T-helper 1 cell treated with Interleukin-12 subunit alpha and Interleukin-12 subunit beta and Interleukin-4 antibody, amounts not matched to agents 30 μg/mL and 1 μg/mL, for 36 hours (primary cell): ENCODE data around the gene STK32A.

Experiments used
- H3K27ac Mint-ChIP-seq: one replicate; pipeline ENCODE4 v1.8.0; 2021; ENCODE audit warnings: mild to moderate bottlenecking, mixed read lengths
- H3K27me3 Mint-ChIP-seq: one replicate; pipeline ENCODE4 v1.8.0; 2021; ENCODE audit warnings: low read depth, mixed read lengths
- H3K36me3 Mint-ChIP-seq: one replicate; pipeline ENCODE4 v1.8.0; 2021; ENCODE audit warnings: low read depth, mixed read lengths
- H3K4me1 Mint-ChIP-seq: one replicate; pipeline ENCODE4 v1.8.0; 2021; ENCODE audit warnings: low read depth, mixed read lengths
- H3K4me3 Mint-ChIP-seq: one replicate; pipeline ENCODE4 v1.8.0; 2021; ENCODE audit warnings: mild to moderate bottlenecking, moderate library complexity, mixed read lengths
- H3K9me3 Mint-ChIP-seq: one replicate; pipeline ENCODE4 v1.8.0; 2021; ENCODE audit warnings: mixed read lengths

Gene STK32A

GRCh38 chr5:147234825-147235635 lies at the start of gene STK32A:
Gene STK32A, plus strand, starts transcription at chr5:147235026. Its CDS starts 4,609 bp downstream, at chr5:147239635.
- H3K9me3 Mint-ChIP-seq, result no peaks in the 10 kb centered on the region
- H3K27me3 Mint-ChIP-seq, result peaks cover 34% of the 10 kb centered on the region
- no peaks in the 10 kb centered on the region for H3K36me3 Mint-ChIP-seq
- no peak within 1 kb of the TSS for H3K4me3 Mint-ChIP-seq
- no peaks in the 10 kb centered on the region for H3K4me1 Mint-ChIP-seq
- H3K27ac Mint-ChIP-seq, result no peak within 1 kb of the TSS

GRCh38 chr5:147187099-147187540 lies 47.7 kb upstream of the STK32A start:
- H3K27ac Mint-ChIP-seq, result no peak overlapping the region
- no peaks in the 10 kb centered on the region for H3K36me3 Mint-ChIP-seq
- peaks cover 3% of the 10 kb centered on the region for H3K4me1 Mint-ChIP-seq
- no peaks in the 10 kb centered on the region for H3K9me3 Mint-ChIP-seq
- H3K4me3 Mint-ChIP-seq, result no peak overlapping the region
- H3K27me3 Mint-ChIP-seq, result peaks cover 8% of the 10 kb centered on the region

GRCh38 chr5:147188200-147189108 lies 46.4 kb upstream of the STK32A start:
- H3K4me3 Mint-ChIP-seq, result no peak overlapping the region
- no peaks in the 10 kb centered on the region for H3K36me3 Mint-ChIP-seq
- H3K9me3 Mint-ChIP-seq, result no peaks in the 10 kb centered on the region
- no peak overlapping the region for H3K27ac Mint-ChIP-seq
- H3K4me1 Mint-ChIP-seq, result peaks cover 3% of the 10 kb centered on the region
- H3K27me3 Mint-ChIP-seq, result peaks cover 8% of the 10 kb centered on the region

GRCh38 chr5:147189109-147189424 lies 45.8 kb upstream of the STK32A start:
- Mint-ChIP-seq H3K27ac (no peak overlapping the region), H3K36me3 (no peaks in the 10 kb centered on the region), H3K4me1 (peaks cover 3% of the 10 kb centered on the region), H3K4me3 (no peak overlapping the region), H3K27me3 (peaks cover 8% of the 10 kb centered on the region), H3K9me3 (no peaks in the 10 kb centered on the region)

- Mint-ChIP-seq H3K4me1 (peaks cover 3% of the 10 kb centered on the region), H3K27me3 (peaks cover 8% of the 10 kb centered on the region), H3K36me3 (no peaks in the 10 kb centered on the region), H3K9me3 (no peaks in the 10 kb centered on the region), H3K27ac (no peak overlapping the region), H3K4me3 (no peak overlapping the region)
These were observed 44.5 kb upstream of the STK32A start for GRCh38 chr5:147190331-147190730.

GRCh38 chr5:147193123-147193522 lies 41.7 kb upstream of the STK32A start:
- Mint-ChIP-seq H3K4me3 (no peak overlapping the region), H3K27me3 (peaks cover 4% of the 10 kb centered on the region), H3K4me1 (peaks cover 3% of the 10 kb centered on the region), H3K27ac (no peak overlapping the region), H3K36me3 (no peaks in the 10 kb centered on the region), H3K9me3 (no peaks in the 10 kb centered on the region)

GRCh38 chr5:147200004-147200403 lies 34.8 kb upstream of the STK32A start:
- Mint-ChIP-seq H3K36me3 (no peaks in the 10 kb centered on the region), H3K27ac (no peak overlapping the region), H3K27me3 (no peaks in the 10 kb centered on the region), H3K4me1 (no peaks in the 10 kb centered on the region), H3K4me3 (no peak overlapping the region), H3K9me3 (no peaks in the 10 kb centered on the region)

GRCh38 chr5:147203213-147203612 lies 31.6 kb upstream of the STK32A start:
- Mint-ChIP-seq H3K9me3 (no peaks in the 10 kb centered on the region), H3K4me1 (no peaks in the 10 kb centered on the region), H3K27ac (no peak overlapping the region), H3K36me3 (no peaks in the 10 kb centered on the region), H3K4me3 (no peak overlapping the region), H3K27me3 (no peaks in the 10 kb centered on the region)

GRCh38 chr5:147204576-147204975 lies 30.2 kb upstream of the STK32A start:
- Mint-ChIP-seq H3K4me1 (no peaks in the 10 kb centered on the region), H3K36me3 (no peaks in the 10 kb centered on the region)

GRCh38 chr5:147208134-147208533 lies 26.7 kb upstream of the STK32A start:
- Mint-ChIP-seq H3K27me3 (no peaks in the 10 kb centered on the region), H3K27ac (no peak overlapping the region), H3K9me3 (no peaks in the 10 kb centered on the region), H3K36me3 (no peaks in the 10 kb centered on the region), H3K4me1 (no peaks in the 10 kb centered on the region), H3K4me3 (no peak overlapping the region)

More at GRCh38 chr5:147204576-147204975, 30.2 kb upstream of the STK32A start:
- H3K4me3 Mint-ChIP-seq, result no peak overlapping the region
- no peak overlapping the region for H3K27ac Mint-ChIP-seq
- H3K27me3 Mint-ChIP-seq, result no peaks in the 10 kb centered on the region
- no peaks in the 10 kb centered on the region for H3K9me3 Mint-ChIP-seq

- no peak overlapping the region for H3K27ac Mint-ChIP-seq
- H3K9me3 Mint-ChIP-seq, result peaks cover 4% of the 10 kb centered on the region
- H3K27me3 Mint-ChIP-seq, result no peaks in the 10 kb centered on the region
- no peaks in the 10 kb centered on the region for H3K4me1 Mint-ChIP-seq
- H3K4me3 Mint-ChIP-seq, result no peak overlapping the region
- H3K36me3 Mint-ChIP-seq, result no peaks in the 10 kb centered on the region
These were observed 18.2 kb upstream of the STK32A start for GRCh38 chr5:147216552-147217154.

GRCh38 chr5:147223343-147223742 lies 11.5 kb upstream of the STK32A start:
- Mint-ChIP-seq H3K4me1 (no peaks in the 10 kb centered on the region), H3K4me3 (no peak overlapping the region)

GRCh38 chr5:147223948-147224791 lies 10.7 kb upstream of the STK32A start:
- no peaks in the 10 kb centered on the region for H3K27me3 Mint-ChIP-seq
- no peaks in the 10 kb centered on the region for H3K36me3 Mint-ChIP-seq
- peaks cover under 1% of the 10 kb centered on the region for H3K9me3 Mint-ChIP-seq
- no peaks in the 10 kb centered on the region for H3K4me1 Mint-ChIP-seq
- H3K4me3 Mint-ChIP-seq, result no peak overlapping the region
- no peak overlapping the region for H3K27ac Mint-ChIP-seq

More at GRCh38 chr5:147223343-147223742, 11.5 kb upstream of the STK32A start:
- Mint-ChIP-seq H3K36me3 (no peaks in the 10 kb centered on the region), H3K9me3 (peaks cover 4% of the 10 kb centered on the region), H3K27me3 (no peaks in the 10 kb centered on the region), H3K27ac (no peak overlapping the region)

GRCh38 chr5:147225938-147226337 lies 8.9 kb upstream of the STK32A start:
- H3K27ac Mint-ChIP-seq, result no peak overlapping the region
- H3K36me3 Mint-ChIP-seq, result no peaks in the 10 kb centered on the region
- no peak overlapping the region for H3K4me3 Mint-ChIP-seq
- no peaks in the 10 kb centered on the region for H3K4me1 Mint-ChIP-seq
- H3K27me3 Mint-ChIP-seq, result no peaks in the 10 kb centered on the region
- H3K9me3 Mint-ChIP-seq, result no peaks in the 10 kb centered on the region
